ENCODE data around the gene HECTD4.

The HECTD4 gene

GRCh38 chr12:112314981-112315380 lies 67.2 kb downstream of the HECTD4 start:
- no peak for DNase-seq

GRCh38 chr12:112309797-112310196 lies 72.4 kb downstream of the HECTD4 start:
- DNase-seq: no peak

GRCh38 chr12:112308652-112309051 lies 73.6 kb downstream of the HECTD4 start:
- DNase-seq: no peak

- DNase-seq: no peak
Measured at GRCh38 chr12:112308161-112308560, 74.1 kb downstream of the HECTD4 start.

- DNase-seq: no peak
Measured at GRCh38 chr12:112307317-112308011, 74.8 kb downstream of the HECTD4 start.

GRCh38 chr12:112305951-112306350 lies 76.3 kb downstream of the HECTD4 start:
- no peak for DNase-seq

GRCh38 chr12:112304436-112304835 lies 77.8 kb downstream of the HECTD4 start:
- DNase-seq: no peak

GRCh38 chr12:112303799-112304198 lies 78.4 kb downstream of the HECTD4 start:
- DNase-seq: no peak

- no peak for DNase-seq
Measured at GRCh38 chr12:112303004-112303403, 79.2 kb downstream of the HECTD4 start.

GRCh38 chr12:112299704-112300103 lies 82.5 kb downstream of the HECTD4 start:
- DNase-seq: no peak

GRCh38 chr12:112297188-112297587 lies 85.0 kb downstream of the HECTD4 start:
- DNase-seq: no peak

- no peak for DNase-seq
Measured at GRCh38 chr12:112296183-112296582, 86.0 kb downstream of the HECTD4 start.

- no peak for DNase-seq
Measured at GRCh38 chr12:112294793-112295192, 87.4 kb downstream of the HECTD4 start.

- no peak for DNase-seq
Measured at GRCh38 chr12:112288638-112289037, 93.6 kb downstream of the HECTD4 start.

- no peak for DNase-seq
Measured at GRCh38 chr12:112285600-112286401, 96.4 kb downstream of the HECTD4 start.

GRCh38 chr12:112283546-112283945 lies 98.7 kb downstream of the HECTD4 start:
- DNase-seq: no peak

- no peak for DNase-seq
Measured at GRCh38 chr12:112282920-112283319, 99.3 kb downstream of the HECTD4 start.

- DNase-seq: no peak
Measured at GRCh38 chr12:112275836-112276235, 106.4 kb downstream of the HECTD4 start.

GRCh38 chr12:112275207-112275606 lies 107.0 kb downstream of the HECTD4 start:
- DNase-seq: no peak

- no peak for DNase-seq
Measured at GRCh38 chr12:112270673-112271072, 111.6 kb downstream of the HECTD4 start.

- no peak for DNase-seq
Measured at GRCh38 chr12:112266473-112266872, 115.8 kb downstream of the HECTD4 start.

GRCh38 chr12:112261559-112261958 lies 120.7 kb downstream of the HECTD4 start:
- no peak for DNase-seq

GRCh38 chr12:112258926-112259325 lies 123.3 kb downstream of the HECTD4 start:
- DNase-seq: no peak

GRCh38 chr12:112256780-112257179 lies 125.5 kb downstream of the HECTD4 start:
- no peak for DNase-seq
